ENCODE data around the gene CCL23.
"Not testable (repeated sequence)": the region's sequence is repeated elsewhere in the genome, so short reads cannot be mapped to it uniquely, and the experiment has no call there.

CCL23 gene

GRCh38 chr17:36027761-36028160 lies 10.0 kb upstream of the CCL23 start:
- H3K27me3 ChIP-seq (ENCODE audit: insufficient read depth, low read length), result peaks cover 5% of the 10 kb centered on the region
- H3K36me3 ChIP-seq (ENCODE audit: insufficient read depth, low read length), result no peaks in the 10 kb centered on the region
- H3K4me1 ChIP-seq (ENCODE audit: insufficient read depth, low read length), result peaks cover 29% of the 10 kb centered on the region
- no peak overlapping the region for H2AFZ ChIP-seq (ENCODE audit: low read depth, low read length)
- H3K9me3 ChIP-seq (ENCODE audit: low read length), result peaks cover under 1% of the 10 kb centered on the region
- no peak overlapping the region for H3K4me3 ChIP-seq (ENCODE audit: low read length)

- H2AFZ ChIP-seq (ENCODE audit: low read depth, low read length), result peak overlapping the region; percentile 2
- no peaks in the 10 kb centered on the region for H3K36me3 ChIP-seq (ENCODE audit: insufficient read depth, low read length)
- no peak overlapping the region for H3K4me3 ChIP-seq (ENCODE audit: low read length)
- H3K9me3 ChIP-seq (ENCODE audit: low read length), result peaks cover 4% of the 10 kb centered on the region
- peaks cover under 1% of the 10 kb centered on the region for H3K27me3 ChIP-seq (ENCODE audit: insufficient read depth, low read length)
- H3K4me1 ChIP-seq (ENCODE audit: insufficient read depth, low read length), result peaks cover 12% of the 10 kb centered on the region
Measured at GRCh38 chr17:36024106-36024869, 6.5 kb upstream of the CCL23 start.

- Histone ChIP-seq H3K4me3 (ENCODE audit: low read length) (no peak overlapping the region), H3K9me3 (ENCODE audit: low read length) (peaks cover 4% of the 10 kb centered on the region), H3K4me1 (ENCODE audit: insufficient read depth, low read length) (peaks cover 12% of the 10 kb centered on the region), H3K36me3 (ENCODE audit: insufficient read depth, low read length) (no peaks in the 10 kb centered on the region), H3K27me3 (ENCODE audit: insufficient read depth, low read length) (peaks cover 3% of the 10 kb centered on the region), H2AFZ (ENCODE audit: low read depth, low read length) (no peak overlapping the region)
Measured at GRCh38 chr17:36019423-36019822, 1.7 kb upstream of the CCL23 start.

- Histone ChIP-seq H3K4me3 (ENCODE audit: low read length) (no peak overlapping the region), H3K36me3 (ENCODE audit: insufficient read depth, low read length) (no peaks in the 10 kb centered on the region), H3K4me1 (ENCODE audit: insufficient read depth, low read length) (no peaks in the 10 kb centered on the region), H3K9me3 (ENCODE audit: low read length) (peaks cover 4% of the 10 kb centered on the region), H2AFZ (ENCODE audit: low read depth, low read length) (no peak overlapping the region), H3K27me3 (ENCODE audit: insufficient read depth, low read length) (peaks cover 10% of the 10 kb centered on the region)
Measured at GRCh38 chr17:36016555-36016954, 1.2 kb downstream of the CCL23 start.

- H3K4me3 ChIP-seq (ENCODE audit: low read length); H3K9me3 ChIP-seq (ENCODE audit: low read length); H3K36me3 ChIP-seq (ENCODE audit: insufficient read depth, low read length); H2AFZ ChIP-seq (ENCODE audit: low read depth, low read length); H3K4me1 ChIP-seq (ENCODE audit: insufficient read depth, low read length): not testable (repeated sequence)
- H3K27me3 ChIP-seq (ENCODE audit: insufficient read depth, low read length), result peaks cover 10% of the 10 kb centered on the region
Measured at GRCh38 chr17:36015895-36016294, 1.9 kb downstream of the CCL23 start.

- Histone ChIP-seq H3K36me3 (ENCODE audit: insufficient read depth, low read length) (no peaks in the 10 kb centered on the region), H3K9me3 (ENCODE audit: low read length) (peaks cover 4% of the 10 kb centered on the region), H3K4me3 (ENCODE audit: low read length) (no peak overlapping the region), H2AFZ (ENCODE audit: low read depth, low read length) (no peak overlapping the region), H3K27me3 (ENCODE audit: insufficient read depth, low read length) (peaks cover 10% of the 10 kb centered on the region), H3K4me1 (ENCODE audit: insufficient read depth, low read length) (no peaks in the 10 kb centered on the region)
Measured at GRCh38 chr17:36014946-36015345, 2.8 kb downstream of the CCL23 start.

GRCh38 chr17:36011201-36011600 lies 6.6 kb downstream of the CCL23 start:
- Histone ChIP-seq H2AFZ (ENCODE audit: low read depth, low read length) (no peak overlapping the region), H3K27me3 (ENCODE audit: insufficient read depth, low read length) (peaks cover 7% of the 10 kb centered on the region), H3K9me3 (ENCODE audit: low read length) (peaks cover 4% of the 10 kb centered on the region), H3K36me3 (ENCODE audit: insufficient read depth, low read length) (no peaks in the 10 kb centered on the region), H3K4me1 (ENCODE audit: insufficient read depth, low read length) (no peaks in the 10 kb centered on the region), H3K4me3 (ENCODE audit: low read length) (no peak overlapping the region)

- Histone ChIP-seq H3K4me1 (ENCODE audit: insufficient read depth, low read length) (no peaks in the 10 kb centered on the region), H3K9me3 (ENCODE audit: low read length) (peaks cover 4% of the 10 kb centered on the region), H3K4me3 (ENCODE audit: low read length) (no peak overlapping the region), H3K27me3 (ENCODE audit: insufficient read depth, low read length) (peaks cover 7% of the 10 kb centered on the region), H2AFZ (ENCODE audit: low read depth, low read length) (no peak overlapping the region), H3K36me3 (ENCODE audit: insufficient read depth, low read length) (no peaks in the 10 kb centered on the region)
Measured at GRCh38 chr17:36008998-36009665, 8.6 kb downstream of the CCL23 start.

GRCh38 chr17:36004594-36005108 lies 13.1 kb downstream of the CCL23 start:
- Histone ChIP-seq H3K9me3 (ENCODE audit: low read length) (no peaks in the 10 kb centered on the region), H3K4me1 (ENCODE audit: insufficient read depth, low read length) (peaks cover 11% of the 10 kb centered on the region), H2AFZ (ENCODE audit: low read depth, low read length) (no peak overlapping the region), H3K36me3 (ENCODE audit: insufficient read depth, low read length) (no peaks in the 10 kb centered on the region), H3K27me3 (ENCODE audit: insufficient read depth, low read length) (no peaks in the 10 kb centered on the region), H3K4me3 (ENCODE audit: low read length) (no peak overlapping the region)

GRCh38 chr17:36002631-36003030 lies 15.1 kb downstream of the CCL23 start:
- Histone ChIP-seq H3K9me3 (ENCODE audit: low read length) (no peaks in the 10 kb centered on the region), H3K36me3 (ENCODE audit: insufficient read depth, low read length) (no peaks in the 10 kb centered on the region), H3K4me3 (ENCODE audit: low read length) (no peak overlapping the region), H2AFZ (ENCODE audit: low read depth, low read length) (no peak overlapping the region), H3K4me1 (ENCODE audit: insufficient read depth, low read length) (peaks cover 11% of the 10 kb centered on the region), H3K27me3 (ENCODE audit: insufficient read depth, low read length) (no peaks in the 10 kb centered on the region)

- Histone ChIP-seq H3K36me3 (ENCODE audit: insufficient read depth, low read length) (no peaks in the 10 kb centered on the region), H3K27me3 (ENCODE audit: insufficient read depth, low read length) (no peaks in the 10 kb centered on the region), H2AFZ (ENCODE audit: low read depth, low read length) (no peak overlapping the region), H3K4me1 (ENCODE audit: insufficient read depth, low read length) (peaks cover 11% of the 10 kb centered on the region), H3K4me3 (ENCODE audit: low read length) (no peak overlapping the region), H3K9me3 (ENCODE audit: low read length) (no peaks in the 10 kb centered on the region)
Measured at GRCh38 chr17:36001862-36002603, 15.7 kb downstream of the CCL23 start.

GRCh38 chr17:36001110-36001771 lies 16.5 kb downstream of the CCL23 start, which contains the start of gene CCL15:
TSS of gene CCL15 (minus strand) at chr17:36001553. CDS start at chr17:36001492, 61 bp downstream.
- Histone ChIP-seq H3K4me1 (ENCODE audit: insufficient read depth, low read length) (peaks cover 11% of the 10 kb centered on the region), H3K9me3 (ENCODE audit: low read length) (no peaks in the 10 kb centered on the region), H2AFZ (ENCODE audit: low read depth, low read length) (no peak within 1 kb of the TSS), H3K4me3 (ENCODE audit: low read length) (no peak within 1 kb of the TSS), H3K27me3 (ENCODE audit: insufficient read depth, low read length) (no peaks in the 10 kb centered on the region), H3K36me3 (ENCODE audit: insufficient read depth, low read length) (no peaks in the 10 kb centered on the region)

Measured in neuron (in vitro differentiated cells).